ENCODE measurements around the gene IFNA1. TPM values are rescaled to one million over a fixed set of nuclear protein-coding genes. Genes with fewer than 3 reads are reported as not detected.
A peak's percentile ranks its signal among the peaks of the same experiment; 100 is the strongest.

IFNA1 gene
- not detected in 2 replicates for total RNA-seq (2014; rRNA removed; shearing (Covaris generic); ENCODE audit: low replicate concordance)

DNA sequence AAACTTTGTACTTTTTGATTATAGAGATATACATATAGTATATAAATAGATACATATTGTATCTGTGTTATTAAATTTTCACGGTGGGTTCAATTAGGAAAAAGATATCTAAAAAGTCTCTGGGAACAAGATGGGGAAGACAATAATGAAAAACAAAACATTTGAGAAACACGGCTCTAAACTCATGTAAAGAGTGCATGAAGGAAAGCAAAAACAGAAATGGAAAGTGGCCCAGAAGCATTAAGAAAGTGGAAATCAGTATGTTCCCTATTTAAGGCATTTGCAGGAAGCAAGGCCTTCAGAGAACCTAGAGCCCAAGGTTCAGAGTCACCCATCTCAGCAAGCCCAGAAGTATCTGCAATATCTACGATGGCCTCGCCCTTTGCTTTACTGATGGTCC lies at the start of gene IFNA1:
Gene IFNA1 (plus strand): TSS at position 301 of the 400 bp plus-strand sequence. CDS start 69 bp downstream, at position 370.
- DNase-seq (ENCODE audit: low read depth), result no peak
- in situ Hi-C loops (cut with HindIII; ENCODE audit: low pct_unique_long_range_greater_than_20kb, low sequenced_read_pairs), result no loop called here

DNA sequence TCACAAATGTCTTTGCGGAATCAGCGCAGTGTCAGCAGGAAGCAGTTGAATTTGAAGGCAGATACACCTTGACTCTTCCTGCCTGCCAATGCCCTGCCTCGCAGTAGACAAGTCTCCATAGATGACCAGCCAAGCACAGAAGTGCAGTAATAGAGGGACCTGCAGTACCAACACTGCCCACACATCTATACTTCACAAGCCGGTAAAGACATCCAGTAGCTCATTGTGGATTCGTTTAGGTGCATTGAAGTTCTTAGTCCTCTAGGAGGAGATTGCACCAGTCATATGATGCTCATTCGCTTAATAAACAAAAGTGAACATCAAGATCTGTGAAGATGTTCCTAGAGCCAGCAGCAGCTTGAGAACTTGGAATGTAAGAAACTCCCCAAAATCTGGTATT lies 48.0 kb upstream of the IFNA1 start:
- in situ Hi-C loops (cut with HindIII; ENCODE audit: low pct_unique_long_range_greater_than_20kb, low sequenced_read_pairs), result no loop called here
- peak; percentile 55 for DNase-seq (ENCODE audit: low read depth)

DNA sequence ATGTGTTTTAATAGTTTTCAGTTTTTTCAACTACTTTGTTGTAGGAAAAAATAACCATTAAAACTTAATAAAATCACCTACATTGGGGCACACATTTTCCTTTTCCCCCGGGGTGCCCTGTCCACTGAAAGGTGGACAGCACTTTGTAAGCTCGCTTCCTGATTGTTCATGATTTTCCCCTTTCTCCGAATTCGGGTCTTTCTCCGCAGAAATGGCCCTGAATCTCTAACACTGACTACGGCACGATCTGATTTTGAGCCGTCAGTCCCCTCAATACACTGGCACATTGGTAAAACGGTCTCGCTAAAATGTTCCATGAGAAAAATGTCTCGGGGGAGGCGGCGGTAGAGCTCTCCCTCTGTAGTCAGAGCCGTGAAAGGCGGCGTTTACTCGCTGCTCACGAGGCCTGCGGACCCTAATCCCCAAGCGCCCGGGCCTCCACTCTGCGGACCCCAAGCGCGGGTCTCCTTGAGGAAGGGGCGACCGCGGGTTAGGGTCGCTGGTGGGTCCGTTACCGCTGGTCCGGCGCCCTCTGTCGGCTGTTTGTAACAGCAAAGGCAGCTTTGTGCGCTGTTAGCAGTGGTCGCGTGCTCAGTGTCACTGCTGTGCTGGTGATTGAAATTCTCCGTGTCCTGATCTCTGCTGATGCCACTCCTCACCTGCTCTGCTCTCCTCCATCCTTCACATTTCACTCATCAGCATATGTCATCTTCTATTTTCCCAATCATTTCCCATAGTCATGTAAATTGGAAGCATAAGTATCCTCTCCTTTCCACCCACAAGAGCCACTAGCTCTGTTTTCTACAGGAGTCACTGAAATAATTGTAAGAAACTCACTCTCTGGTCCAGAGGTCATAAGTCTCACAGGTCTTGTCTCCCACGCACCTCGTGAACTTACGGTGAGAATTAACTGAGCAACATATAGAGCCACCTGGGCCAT lies 44.2 kb upstream of the IFNA1 start:
- in situ Hi-C loops (cut with HindIII; ENCODE audit: low pct_unique_long_range_greater_than_20kb, low sequenced_read_pairs), result no loop called here

GRCh38 chr9:21398955-21399489 lies 41.2 kb upstream of the IFNA1 start:
- in situ Hi-C loops (cut with HindIII; ENCODE audit: low pct_unique_long_range_greater_than_20kb, low sequenced_read_pairs), result no loop called here
- no peak for DNase-seq (ENCODE audit: low read depth)

More for the DNA sequence above, 44.2 kb upstream of the IFNA1 start:
- peak; percentile 47 for DNase-seq (ENCODE audit: low read depth)

DNA sequence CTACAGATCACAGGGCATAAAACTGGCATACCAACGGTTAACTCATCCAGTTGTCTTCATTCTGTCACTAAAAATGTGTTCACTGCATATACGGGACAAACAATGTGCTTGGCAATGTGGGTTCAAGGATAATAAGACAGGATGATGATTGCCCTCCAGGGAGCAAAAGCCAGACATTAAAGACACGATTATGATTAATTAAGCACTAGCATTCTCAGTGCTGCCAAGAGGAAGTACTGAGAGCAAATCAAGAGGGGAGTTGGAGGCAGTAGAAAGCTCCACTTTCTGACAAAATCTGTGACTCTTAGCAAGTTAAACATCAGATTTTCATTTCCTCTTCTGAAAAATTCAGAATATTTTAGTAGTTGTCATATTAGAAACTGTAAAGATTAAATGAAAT lies 40.3 kb upstream of the IFNA1 start:
- in situ Hi-C loops (cut with HindIII; ENCODE audit: low pct_unique_long_range_greater_than_20kb, low sequenced_read_pairs), result no loop called here
- DNase-seq (ENCODE audit: low read depth), result no peak

- in situ Hi-C loops (cut with HindIII; ENCODE audit: low pct_unique_long_range_greater_than_20kb, low sequenced_read_pairs), result no loop called here
- DNase-seq (ENCODE audit: low read depth), result no peak
Measured at GRCh38 chr9:21402386-21403251, 37.6 kb upstream of the IFNA1 start.

DNA sequence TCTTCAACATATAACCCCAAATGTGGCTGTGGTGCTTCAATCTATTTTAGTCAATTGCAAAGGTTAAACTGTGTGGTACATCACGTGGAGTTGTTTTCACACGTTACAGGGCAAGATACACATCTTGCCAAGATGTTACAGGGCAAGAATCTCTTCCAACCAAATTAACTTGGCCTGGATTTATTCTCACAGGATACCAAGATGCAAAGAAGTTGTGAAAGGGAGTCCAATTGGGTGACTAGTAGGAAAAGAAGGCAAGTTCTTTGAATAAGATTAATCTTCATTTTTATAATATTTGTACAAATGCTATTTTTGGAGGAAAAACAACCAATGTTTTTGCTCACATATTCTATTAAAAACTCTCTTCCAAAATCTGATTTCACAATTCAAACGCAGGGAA lies 36.1 kb upstream of the IFNA1 start:
- DNase-seq (ENCODE audit: low read depth), result no peak
- in situ Hi-C loops (cut with HindIII; ENCODE audit: low pct_unique_long_range_greater_than_20kb, low sequenced_read_pairs), result no loop called here

DNA sequence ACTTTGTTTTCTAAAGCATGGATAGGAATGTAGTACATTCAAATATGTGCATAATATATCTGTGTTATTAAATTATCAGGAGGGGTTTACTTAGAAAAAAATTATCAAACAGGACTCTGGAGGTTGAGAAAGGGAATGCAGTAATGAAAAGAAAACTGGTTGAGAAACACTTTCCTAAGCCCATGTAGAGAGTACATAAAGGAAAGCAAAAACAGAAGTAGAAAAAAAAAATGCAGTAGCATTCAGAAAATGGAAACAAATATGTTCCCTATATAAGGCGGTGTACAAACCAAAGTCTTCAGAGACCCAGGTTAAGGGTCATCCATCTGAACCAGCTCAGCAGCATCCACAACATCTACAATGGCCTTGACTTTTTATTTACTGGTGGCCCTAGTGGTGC lies 31.4 kb upstream of the IFNA1 start, which contains the start of gene IFNA8:
Gene IFNA8 (plus strand): TSS at position 301 of the 400 bp plus-strand sequence. CDS start 60 bp downstream, at position 361.
- no peak for DNase-seq (ENCODE audit: low read depth)
- in situ Hi-C loops (cut with HindIII; ENCODE audit: low pct_unique_long_range_greater_than_20kb, low sequenced_read_pairs), result no loop called here

GRCh38 chr9:21412107-21412506 lies 28.1 kb upstream of the IFNA1 start:
- in situ Hi-C loops (cut with HindIII; ENCODE audit: low pct_unique_long_range_greater_than_20kb, low sequenced_read_pairs), result no loop called here
- no peak for DNase-seq (ENCODE audit: low read depth)

DNA sequence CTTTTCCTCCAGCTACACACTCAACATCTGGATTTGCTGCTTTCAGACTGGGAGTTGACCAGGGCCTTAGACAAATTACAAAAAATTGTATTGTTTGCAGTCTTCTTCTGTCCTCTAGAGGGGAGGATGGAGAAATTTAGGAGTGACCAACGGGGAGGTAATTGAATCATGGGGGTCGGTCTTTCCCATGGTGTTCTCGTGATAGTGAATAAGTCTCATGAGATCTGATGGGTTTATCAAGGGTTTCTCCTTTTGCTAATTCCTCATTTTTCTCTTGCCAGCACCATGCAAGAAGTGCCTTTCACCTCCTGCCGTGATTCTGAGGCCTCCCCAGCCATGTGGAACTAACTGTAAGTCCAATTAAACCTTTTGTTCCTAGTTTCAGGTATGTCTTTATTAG lies 27.1 kb upstream of the IFNA1 start:
- in situ Hi-C loops (cut with HindIII; ENCODE audit: low pct_unique_long_range_greater_than_20kb, low sequenced_read_pairs), result no loop called here
- DNase-seq (ENCODE audit: low read depth), result no peak

DNA sequence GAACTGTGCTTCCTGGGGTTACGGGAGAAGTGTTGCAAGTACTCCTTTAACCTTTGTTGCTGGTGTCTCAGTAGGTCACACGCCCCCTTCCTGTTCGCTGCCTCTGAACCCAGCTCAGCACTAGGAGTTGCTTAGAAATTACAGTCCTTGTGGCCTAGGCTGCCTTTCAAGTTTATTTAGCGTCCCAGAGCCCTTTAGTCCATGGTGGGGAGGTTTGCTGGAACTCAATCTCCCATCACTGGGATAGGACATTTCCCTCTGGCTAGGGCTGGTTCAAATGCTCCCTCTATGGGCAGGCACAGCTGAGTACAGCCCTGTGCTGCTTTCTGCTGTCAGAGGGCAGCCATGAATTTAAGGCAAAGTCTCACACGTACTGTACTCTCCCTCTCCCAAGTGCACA lies 26.6 kb upstream of the IFNA1 start:
- in situ Hi-C loops (cut with HindIII; ENCODE audit: low pct_unique_long_range_greater_than_20kb, low sequenced_read_pairs), result no loop called here
- DNase-seq (ENCODE audit: low read depth), result no peak

- no peak for DNase-seq (ENCODE audit: low read depth)
- in situ Hi-C loops (cut with HindIII; ENCODE audit: low pct_unique_long_range_greater_than_20kb, low sequenced_read_pairs), result no loop called here
Measured at GRCh38 chr9:21414220-21414940, 25.9 kb upstream of the IFNA1 start.

- in situ Hi-C loops (cut with HindIII; ENCODE audit: low pct_unique_long_range_greater_than_20kb, low sequenced_read_pairs), result no loop called here
- peak; percentile 78 for DNase-seq (ENCODE audit: low read depth)
Measured at GRCh38 chr9:21415493-21416267, 24.6 kb upstream of the IFNA1 start.

- no peak for DNase-seq (ENCODE audit: low read depth)
- in situ Hi-C loops (cut with HindIII; ENCODE audit: low pct_unique_long_range_greater_than_20kb, low sequenced_read_pairs), result no loop called here
Measured at GRCh38 chr9:21428235-21428634, 12.0 kb upstream of the IFNA1 start.

DNA sequence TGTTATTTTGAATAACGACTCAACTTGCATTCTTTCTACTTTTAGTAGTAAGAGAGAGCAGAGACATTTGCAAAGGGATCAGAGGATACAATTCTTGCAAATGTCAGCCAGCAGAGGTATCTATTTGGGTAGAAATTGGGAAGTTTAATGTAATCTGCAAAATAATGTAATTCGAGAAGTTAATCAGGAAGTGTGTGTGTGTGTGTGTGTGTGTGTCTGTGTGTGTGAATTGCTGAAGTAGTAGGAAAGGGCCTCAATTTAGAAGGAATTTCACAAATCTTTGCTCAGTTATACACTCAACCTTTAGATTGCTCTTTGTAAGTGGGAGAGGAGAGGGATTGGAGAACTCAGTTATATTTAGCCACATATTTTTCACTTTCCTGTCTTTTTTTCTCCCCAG lies 11.0 kb upstream of the IFNA1 start:
- no peak for DNase-seq (ENCODE audit: low read depth)
- in situ Hi-C loops (cut with HindIII; ENCODE audit: low pct_unique_long_range_greater_than_20kb, low sequenced_read_pairs), result no loop called here

GRCh38 chr9:21432672-21433425 lies 7.4 kb upstream of the IFNA1 start:
- DNase-seq (ENCODE audit: low read depth), result no peak
- in situ Hi-C loops (cut with HindIII; ENCODE audit: low pct_unique_long_range_greater_than_20kb, low sequenced_read_pairs), result no loop called here

All from Caki2 (cell line).